Thoracic aorta (tissue), 2 donors: ENCODE data around the gene ELAVL4. TPM values are rescaled to one million over a fixed set of nuclear protein-coding genes. Genes with fewer than 3 reads are reported as not detected.

Experiments
- ATAC-seq: fragments of 150-250 bp; one replicate; pipeline ENCODE4 v1.8.0; 2017; ENCODE audit warnings: low read depth; ENCODE audit not compliant: insufficient number of reproducible peaks, low FRiP score
- DNase-seq: peaks from one replicate; pipeline ENCODE4 v3.0.0-alpha.2; 2020; ENCODE audit warnings: low spot score
- H3K27ac ChIP-seq, 2 donors: fragments of 200-600 bp; sonication (generic); 1 replicate in 1 of 2; 2 replicates in 1 of 2; pipeline ENCODE4 v1.5.1; 2016; ENCODE audit warnings: mild to moderate bottlenecking in 2 of 2, moderate library complexity in 2 of 2
- H3K27me3 ChIP-seq: fragments of 200-600 bp; sonication (generic); replicated peaks from 2 replicates; pipeline ENCODE4 v1.6.0; 2016; ENCODE audit warnings: mild to moderate bottlenecking; ENCODE audit not compliant: insufficient read depth
- H3K36me3 ChIP-seq: fragments of 200-600 bp; sonication (generic); one replicate; pipeline ENCODE4 v1.5.1; 2016
- H3K4me1 ChIP-seq, 2 donors: fragments of 200-600 bp; sonication (generic); 1 replicate in 1 of 2; 2 replicates in 1 of 2; pipeline versions ENCODE4 v1.5.1 to v1.6.0; 2016; ENCODE audit warnings: low read depth in 2 of 2, mild to moderate bottlenecking in 1 of 2; ENCODE audit not compliant: control insufficient read depth in 1 of 2
- H3K4me3 ChIP-seq: fragments of 200-600 bp; sonication (generic); 2 replicates; pipeline ENCODE4 v1.5.1; 2016; ENCODE audit warnings: mild to moderate bottlenecking
- H3K9me3 ChIP-seq: fragments of 200-600 bp; sonication (generic); 2 replicates; pipeline ENCODE4 v1.5.1; 2016
- total RNA-seq, 2 donors: library from RNA; depleted of rRNA; stranded (reverse); fragments of >200 nt; gene quantifications; one replicate each; pipeline versions ENCODE4 v1.1.0 to v1.2.3, GENCODE V29; 2016
- TF ChIP-seq, protein P1 (sequence below): fragments of 200-600 bp; sonication (generic); IDR thresholded peaks from one replicate; pipeline ENCODE4 v1.5.1; 2019; ENCODE audit warnings: antibody characterized with exemption

Gene ELAVL4
- total RNA-seq, 2 donors from 2014 or later, result 0.42 TPM; not detected in 1

- TF ChIP-seq, protein P1, sequence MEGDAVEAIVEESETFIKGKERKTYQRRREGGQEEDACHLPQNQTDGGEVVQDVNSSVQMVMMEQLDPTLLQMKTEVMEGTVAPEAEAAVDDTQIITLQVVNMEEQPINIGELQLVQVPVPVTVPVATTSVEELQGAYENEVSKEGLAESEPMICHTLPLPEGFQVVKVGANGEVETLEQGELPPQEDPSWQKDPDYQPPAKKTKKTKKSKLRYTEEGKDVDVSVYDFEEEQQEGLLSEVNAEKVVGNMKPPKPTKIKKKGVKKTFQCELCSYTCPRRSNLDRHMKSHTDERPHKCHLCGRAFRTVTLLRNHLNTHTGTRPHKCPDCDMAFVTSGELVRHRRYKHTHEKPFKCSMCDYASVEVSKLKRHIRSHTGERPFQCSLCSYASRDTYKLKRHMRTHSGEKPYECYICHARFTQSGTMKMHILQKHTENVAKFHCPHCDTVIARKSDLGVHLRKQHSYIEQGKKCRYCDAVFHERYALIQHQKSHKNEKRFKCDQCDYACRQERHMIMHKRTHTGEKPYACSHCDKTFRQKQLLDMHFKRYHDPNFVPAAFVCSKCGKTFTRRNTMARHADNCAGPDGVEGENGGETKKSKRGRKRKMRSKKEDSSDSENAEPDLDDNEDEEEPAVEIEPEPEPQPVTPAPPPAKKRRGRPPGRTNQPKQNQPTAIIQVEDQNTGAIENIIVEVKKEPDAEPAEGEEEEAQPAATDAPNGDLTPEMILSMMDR, result no peak
These were observed 106.0 kb downstream of the ELAVL4 start for GRCh38 chr1:50214717-50215116.

DNA sequence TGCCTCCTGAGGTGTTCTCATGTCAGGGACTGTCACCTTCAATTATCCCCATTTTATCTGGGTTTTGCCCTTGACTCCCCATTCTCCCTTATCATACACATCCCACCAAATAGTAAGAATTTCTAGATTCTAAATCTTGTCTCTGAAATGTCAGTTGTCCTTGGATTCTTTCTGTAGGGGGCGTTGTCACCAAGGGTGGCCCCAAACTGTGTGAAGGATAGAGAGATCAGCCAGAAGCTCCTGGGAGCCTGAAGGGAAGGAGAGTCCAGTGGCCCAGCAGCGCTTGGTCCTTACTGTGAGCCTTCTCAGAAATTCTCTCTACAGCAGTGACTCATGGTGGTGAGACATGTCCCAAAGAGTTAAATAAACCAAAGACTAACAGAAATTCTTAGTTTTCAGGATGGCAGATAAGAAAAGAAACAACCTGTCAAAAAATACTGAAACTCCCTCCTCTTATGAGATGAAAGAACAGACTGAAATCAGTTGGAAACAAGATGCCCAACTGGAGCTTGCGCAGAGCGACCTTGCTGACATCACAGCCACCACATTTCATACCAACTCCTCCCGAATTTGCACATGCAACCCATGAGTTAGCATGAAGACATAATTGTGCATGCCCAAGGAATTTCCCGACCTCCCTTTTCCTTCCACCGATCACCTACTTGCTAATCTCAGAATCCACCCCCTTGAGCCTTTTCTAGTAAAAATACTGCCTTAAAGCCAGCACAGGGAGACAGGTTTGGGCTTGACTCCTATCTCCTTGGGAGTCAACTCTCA lies 109.8 kb downstream of the ELAVL4 start:
- no peak for DNase-seq
- no peaks in the 10 kb centered on the region for H3K4me1 ChIP-seq
- TF ChIP-seq, protein P1, result no peak
- H3K27me3 ChIP-seq, result no peaks in the 10 kb centered on the region
- no peak for ATAC-seq
- H3K27ac ChIP-seq, result no peak overlapping the region
- no peak overlapping the region for H3K4me3 ChIP-seq
- no peaks in the 10 kb centered on the region for H3K36me3 ChIP-seq
- H3K9me3 ChIP-seq, result no peaks in the 10 kb centered on the region

More at GRCh38 chr1:50214717-50215116, 106.0 kb downstream of the ELAVL4 start:
- H3K9me3 ChIP-seq, result no peaks in the 10 kb centered on the region
- no peak overlapping the region for H3K4me3 ChIP-seq
- no peaks in the 10 kb centered on the region for H3K4me1 ChIP-seq
- DNase-seq (no peak), ATAC-seq (no peak)
- H3K27ac ChIP-seq, result no peak overlapping the region
- H3K36me3 ChIP-seq, result no peaks in the 10 kb centered on the region
- H3K27me3 ChIP-seq, result no peaks in the 10 kb centered on the region

- no peaks in the 10 kb centered on the region for H3K27me3 ChIP-seq
- peaks cover 4% of the 10 kb centered on the region for H3K9me3 ChIP-seq
- TF ChIP-seq, protein P1, result no peak
- DNase-seq, result no peak
- H3K4me1 ChIP-seq, result no peaks in the 10 kb centered on the region
- H3K27ac ChIP-seq, result no peak overlapping the region
- H3K36me3 ChIP-seq, result no peaks in the 10 kb centered on the region
- no peak overlapping the region for H3K4me3 ChIP-seq
- no peak for ATAC-seq
These were observed 120.2 kb downstream of the ELAVL4 start for GRCh38 chr1:50228871-50229384.

DNA sequence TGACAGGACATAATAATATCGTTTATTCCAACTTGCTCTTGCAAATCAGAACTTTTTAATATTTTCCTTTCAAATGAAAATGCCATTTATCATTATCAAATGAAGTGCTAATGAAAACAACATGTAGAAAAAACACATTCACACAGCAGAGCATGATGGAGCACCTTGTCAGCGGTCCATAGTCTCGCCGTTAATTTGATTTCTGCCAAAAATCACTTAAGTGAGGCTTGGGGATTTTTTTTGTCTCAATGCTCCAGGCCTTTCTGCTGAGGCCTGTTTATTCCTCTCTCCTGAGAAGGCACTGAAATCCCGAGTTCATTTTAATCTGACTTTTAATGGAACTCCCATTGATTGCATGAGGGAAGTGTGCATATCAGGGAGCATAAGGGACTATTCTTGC lies 122.5 kb downstream of the ELAVL4 start:
- DNase-seq, result no peak
- H3K27ac ChIP-seq, result no peak overlapping the region
- TF ChIP-seq, protein P1, result no peak

GRCh38 chr1:50232336-50232735 lies 123.6 kb downstream of the ELAVL4 start:
- H3K27ac ChIP-seq, result no peak overlapping the region
- no peaks in the 10 kb centered on the region for H3K36me3 ChIP-seq
- DNase-seq, result no peak
- no peak for ATAC-seq
- H3K4me1 ChIP-seq, result no peaks in the 10 kb centered on the region
- no peaks in the 10 kb centered on the region for H3K27me3 ChIP-seq
- no peak overlapping the region for H3K4me3 ChIP-seq
- H3K9me3 ChIP-seq, result no peaks in the 10 kb centered on the region
- TF ChIP-seq, protein P1, result no peak

More for the DNA sequence above, 122.5 kb downstream of the ELAVL4 start:
- Histone ChIP-seq H3K27me3 (no peaks in the 10 kb centered on the region), H3K4me3 (no peak overlapping the region), H3K36me3 (no peaks in the 10 kb centered on the region), H3K4me1 (no peaks in the 10 kb centered on the region), H3K9me3 (no peaks in the 10 kb centered on the region)
- no peak for ATAC-seq
